A673 (cell line): Measurements from ENCODE around the gene APC. TPM values are rescaled to one million over a fixed set of nuclear protein-coding genes. Genes with fewer than 3 reads are reported as not detected.

Experiments used
- BruUV-seq: library from RNA; stranded (reverse); fragments of 400-500 nt; replicated peaks from 2 replicates; lab custom pipeline; 2021; lab: Mats Ljungman, UMichigan
- CTCF ChIA-PET: fragments of 300-600 bp; sonication (Branson Sonifier 250); formaldehyde crosslinking; loops from one replicate; lab custom pipeline; 2022; ENCODE audit warnings: antibody characterized with exemption; lab: Charles Lee
- POLR2A ChIA-PET: fragments of 300-600 bp; sonication (Branson Sonifier 250); formaldehyde crosslinking; loops from one replicate; lab custom pipeline; 2022; ENCODE audit warnings: antibody characterized with exemption; ENCODE audit not compliant: low non-redundant PET; lab: Charles Lee
- DNase-seq: peaks from one replicate; pipeline ENCODE4 v3.0.0-alpha.2; 2015; ENCODE audit warnings: low spot score
- H3K27ac ChIP-seq: fragments of 200-600 bp; sonication (generic); 2 replicates; pipeline ENCODE4 v1.5.1; 2016; ENCODE audit warnings: mixed run types, low read depth, mild to moderate bottlenecking, mixed read lengths, antibody characterized with exemption, low read length; ENCODE audit not compliant: poor library complexity, severe bottlenecking
- H3K27me3 ChIP-seq: fragments of 200-600 bp; sonication (generic); replicated peaks from 2 replicates; pipeline ENCODE4 v1.6.1; 2017; ENCODE audit warnings: mixed run types, low read depth, mild to moderate bottlenecking, mixed read lengths, antibody characterized with exemption, low read length; ENCODE audit not compliant: insufficient read depth, poor library complexity
- H3K36me3 ChIP-seq: fragments of 200-600 bp; sonication (generic); 2 replicates; pipeline ENCODE4 v1.6.1; 2016; ENCODE audit warnings: mixed run types, mild to moderate bottlenecking, mixed read lengths, antibody characterized with exemption, low read length; ENCODE audit not compliant: insufficient read depth, poor library complexity, severe bottlenecking
- H3K4me1 ChIP-seq: fragments of 200-600 bp; sonication (generic); 2 replicates; pipeline ENCODE4 v1.6.1; 2017; ENCODE audit warnings: mixed run types, mild to moderate bottlenecking, mixed read lengths, antibody characterized with exemption, low read length; ENCODE audit not compliant: insufficient read depth, poor library complexity, severe bottlenecking
- H3K4me3 ChIP-seq: fragments of 200-600 bp; sonication (generic); 2 replicates; pipeline ENCODE4 v1.5.1; 2016; ENCODE audit warnings: low read depth, mixed run types, mild to moderate bottlenecking, mixed read lengths, low read length; ENCODE audit not compliant: poor library complexity, severe bottlenecking
- H3K9me3 ChIP-seq: fragments of 200-600 bp; sonication (generic); 2 replicates; pipeline ENCODE4 v1.6.1; 2016; ENCODE audit warnings: mixed run types, low read depth, mild to moderate bottlenecking, mixed read lengths, antibody characterized with exemption, low read length; ENCODE audit not compliant: poor library complexity, severe bottlenecking
- EZH2 ChIP-seq: fragments of 200-600 bp; sonication (generic); IDR thresholded peaks from 2 replicates; pipeline ENCODE4 v1.6.1; 2017; ENCODE audit warnings: borderline replicate concordance, low read depth, mild to moderate bottlenecking, mixed read lengths, antibody characterized with exemption, low read length; ENCODE audit not compliant: poor library complexity, severe bottlenecking
- intact Hi-C: fragments of 100-400 bp; cut with micrococcal nuclease; formaldehyde crosslinking; loops from one replicate; pipeline ENCODE4 v1.10.0; 2022; ENCODE audit not compliant: unreplicated experiment
- total RNA-seq: library from RNA; stranded (reverse); gene quantifications from 2 replicates; pipeline ENCODE4 v1.2.3, GENCODE V29; 2021
- TF ChIP-seq, protein P1 (sequence below): fragments of 300-800, 200-600 bp; sonication (generic); conservative IDR thresholded peaks from 2 replicates; pipeline ENCODE4 v1.5.1; 2017; ENCODE audit warnings: low read depth, mild to moderate bottlenecking, antibody characterized with exemption, low read length, moderate library complexity, mixed read lengths

APC gene
- total RNA-seq, 1 experiment from 2014 or later, result 39.3 TPM

DNA sequence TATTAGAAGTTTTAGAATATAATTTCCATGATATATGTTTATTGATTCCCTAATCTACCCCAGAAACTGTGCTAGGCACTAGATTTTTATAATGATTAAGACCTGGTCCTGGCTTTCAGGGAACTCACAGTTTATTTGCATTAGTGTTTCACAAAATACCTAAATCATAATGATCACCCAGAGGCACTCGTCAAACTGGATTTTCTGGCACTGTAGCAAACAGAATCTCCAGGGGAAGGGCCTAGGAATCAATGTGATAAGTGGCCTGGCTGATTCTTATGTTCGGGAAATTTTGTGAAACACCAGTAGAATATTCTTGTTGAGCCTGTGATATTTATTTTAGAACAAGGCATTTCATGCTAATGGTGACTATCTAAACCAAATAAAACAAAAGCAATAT is 86.0 kb downstream of the APC start:
- intact Hi-C loops, result no loop called here
- Histone ChIP-seq H3K36me3 (peaks cover 9% of the 10 kb centered on the region), H3K27me3 (no peaks in the 10 kb centered on the region), H3K27ac (no peak overlapping the region), H3K4me3 (no peak overlapping the region), H3K4me1 (no peaks in the 10 kb centered on the region), H3K9me3 (no peaks in the 10 kb centered on the region)
- TF ChIP-seq, protein P1, sequence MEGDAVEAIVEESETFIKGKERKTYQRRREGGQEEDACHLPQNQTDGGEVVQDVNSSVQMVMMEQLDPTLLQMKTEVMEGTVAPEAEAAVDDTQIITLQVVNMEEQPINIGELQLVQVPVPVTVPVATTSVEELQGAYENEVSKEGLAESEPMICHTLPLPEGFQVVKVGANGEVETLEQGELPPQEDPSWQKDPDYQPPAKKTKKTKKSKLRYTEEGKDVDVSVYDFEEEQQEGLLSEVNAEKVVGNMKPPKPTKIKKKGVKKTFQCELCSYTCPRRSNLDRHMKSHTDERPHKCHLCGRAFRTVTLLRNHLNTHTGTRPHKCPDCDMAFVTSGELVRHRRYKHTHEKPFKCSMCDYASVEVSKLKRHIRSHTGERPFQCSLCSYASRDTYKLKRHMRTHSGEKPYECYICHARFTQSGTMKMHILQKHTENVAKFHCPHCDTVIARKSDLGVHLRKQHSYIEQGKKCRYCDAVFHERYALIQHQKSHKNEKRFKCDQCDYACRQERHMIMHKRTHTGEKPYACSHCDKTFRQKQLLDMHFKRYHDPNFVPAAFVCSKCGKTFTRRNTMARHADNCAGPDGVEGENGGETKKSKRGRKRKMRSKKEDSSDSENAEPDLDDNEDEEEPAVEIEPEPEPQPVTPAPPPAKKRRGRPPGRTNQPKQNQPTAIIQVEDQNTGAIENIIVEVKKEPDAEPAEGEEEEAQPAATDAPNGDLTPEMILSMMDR, result no peak
- TF ChIP-seq EZH2, result no peak
- DNase-seq, result no peak
- BruUV-seq, result no TSS peak
- POLR2A ChIA-PET, result no interaction called here
- CTCF ChIA-PET, result no interaction called here

DNA sequence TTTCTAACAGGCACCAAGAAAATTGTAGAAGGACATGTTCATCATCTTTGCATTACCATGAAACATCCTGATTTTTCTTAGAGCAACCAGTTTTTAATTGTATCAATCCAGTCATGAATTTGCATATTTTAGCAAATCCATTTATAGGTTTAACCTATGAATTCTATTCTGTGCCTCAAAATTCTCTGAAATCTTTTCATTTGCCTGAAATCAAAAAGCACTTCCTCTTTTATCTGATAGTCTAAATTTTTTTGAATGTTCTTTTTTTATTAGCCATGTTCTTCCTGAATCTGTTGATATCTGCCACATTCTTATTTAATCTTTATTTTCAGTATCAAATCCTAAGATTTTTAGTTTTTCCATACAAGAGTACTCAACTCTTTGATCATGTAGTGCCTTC is 86.5 kb downstream of the APC start:
- BruUV-seq, result no TSS peak
- Histone ChIP-seq H3K9me3 (no peaks in the 10 kb centered on the region), H3K4me3 (no peak overlapping the region), H3K36me3 (peaks cover 6% of the 10 kb centered on the region), H3K27me3 (no peaks in the 10 kb centered on the region), H3K27ac (no peak overlapping the region), H3K4me1 (no peaks in the 10 kb centered on the region)
- intact Hi-C loops, result no loop called here
- no peak for DNase-seq
- ChIA-PET POLR2A (no interaction called here), CTCF (no interaction called here)
- TF ChIP-seq, protein P1, result no peak
- TF ChIP-seq EZH2, result no peak

DNA sequence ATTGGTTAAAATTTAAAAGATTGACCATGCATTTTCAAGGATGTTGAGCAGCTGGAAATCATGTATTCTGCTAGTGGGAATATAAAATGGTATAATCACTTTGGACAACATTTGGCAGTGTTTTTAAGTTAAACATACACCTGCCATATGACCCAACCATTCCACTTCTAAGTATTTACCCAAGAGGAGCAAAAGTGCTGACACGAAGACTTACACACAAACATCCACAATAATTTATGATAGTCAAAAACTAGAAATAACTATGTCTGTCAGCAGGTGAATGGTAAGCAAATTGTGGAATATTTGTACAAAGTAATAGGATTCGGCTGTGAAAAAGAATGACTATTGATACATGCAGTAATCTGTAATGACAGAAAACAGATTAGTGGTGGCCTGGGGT is 92.7 kb downstream of the APC start:
- no TSS peak for BruUV-seq
- Histone ChIP-seq H3K36me3 (no peaks in the 10 kb centered on the region), H3K9me3 (no peaks in the 10 kb centered on the region), H3K27ac (no peak overlapping the region), H3K4me3 (no peak overlapping the region), H3K27me3 (no peaks in the 10 kb centered on the region), H3K4me1 (no peaks in the 10 kb centered on the region)
- ChIA-PET CTCF (no interaction called here), POLR2A (no interaction called here)
- no peak for DNase-seq
- TF ChIP-seq EZH2, result no peak
- TF ChIP-seq, protein P1, result no peak
- intact Hi-C loops, result no loop called here
